ENCODE measurements around the gene SRRM4. TPM values are rescaled to one million over a fixed set of nuclear protein-coding genes. Genes with fewer than 3 reads are reported as not detected.

The SRRM4 gene
- total and polyA plus RNA-seq, 2 experiments from 2014 or later: 0.53 to 0.63 TPM

DNA sequence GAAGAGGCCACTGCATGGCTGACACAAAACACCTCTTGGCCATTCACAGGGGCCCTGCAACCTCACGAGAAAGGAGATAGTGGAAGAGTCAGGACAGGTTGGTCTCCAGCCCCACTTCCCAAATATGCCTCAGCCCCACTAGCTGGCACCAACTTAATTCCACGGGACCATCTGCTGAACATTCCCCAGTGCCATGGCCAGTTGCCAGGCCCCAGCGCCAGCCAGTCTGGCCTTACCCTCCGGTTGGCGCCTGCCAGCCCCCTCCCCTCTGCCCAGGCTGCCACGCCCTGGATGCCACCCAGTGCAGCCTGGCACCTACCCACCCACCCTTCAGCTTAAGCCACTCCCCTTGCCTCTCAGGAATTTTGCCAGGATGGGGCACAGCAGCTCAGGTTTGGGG, 176.2 kb downstream of the SRRM4 start:
- Histone ChIP-seq H3K9me2 (ENCODE audit: insufficient read depth) (peaks cover 7% of the 10 kb centered on the region), H3F3A (replicated peaks; ENCODE audit: low read depth) (no peaks in the 10 kb centered on the region), H3K79me2 (replicated peaks; ENCODE audit: insufficient read depth) (peaks cover 6% of the 10 kb centered on the region), H3K4me2 (no peak overlapping the region), H4K20me1 (replicated peaks; ENCODE audit: insufficient read depth) (no peaks in the 10 kb centered on the region), H3K4me3 (no peak overlapping the region), H3K27me3 (ENCODE audit: insufficient read depth) (no peaks in the 10 kb centered on the region), H2AFZ (no peak overlapping the region), H3K4me1 (ENCODE audit: insufficient read depth) (peaks cover 9% of the 10 kb centered on the region; the same call in 1 of the 2 replicates), H3K36me3 (ENCODE audit: insufficient read depth) (0 out of 2 replicates have a peak, but pooled peaks cover under 1% of the 10 kb centered on the region), H3K27ac (ENCODE audit: low read depth) (no peak overlapping the region)
- H3K4me1 Mint-ChIP-seq: peaks cover 11% of the 10 kb centered on the region
- H3K27ac Mint-ChIP-seq: no peak overlapping the region
- DNase-seq (ENCODE audit: low spot score) (no peak), ATAC-seq (no peak)
- H3K36me3 Mint-ChIP-seq (ENCODE audit: low read depth): peaks cover 22% of the 10 kb centered on the region
- H3K9me3 Mint-ChIP-seq: peaks cover 1% of the 10 kb centered on the region; the same call in 1 of the 3 replicates
- no peak for TF ChIP-seq ZNF462 (CRISPR knock-in tag; IDR thresholded peaks at IDR 0.05)
- TF ChIP-seq STAT1 (IDR thresholded peaks at IDR 0.05; ENCODE audit: unreplicated experiment): no peak
- TF ChIP-seq EZH2phosphoT487 (IDR thresholded peaks at IDR 0.05; ENCODE audit: unreplicated experiment): no peak
- no peak for TF ChIP-seq ZNF114 (CRISPR knock-in tag; IDR thresholded peaks at IDR 0.05)
- TF ChIP-seq CTCF (conservative IDR thresholded peaks at IDR 0.05; ENCODE audit: low read depth in 2 of 2): no peak
- no peak for TF ChIP-seq ZNF331 (CRISPR knock-in tag; IDR thresholded peaks at IDR 0.05; ENCODE audit: low read depth)
- TF ChIP-seq NANOG (IDR thresholded peaks at IDR 0.05; ENCODE audit: borderline replicate concordance): no peak
- no peak for TF ChIP-seq JUNB (IDR thresholded peaks at IDR 0.05; ENCODE audit: unreplicated experiment)
- TF ChIP-seq, protein P1, sequence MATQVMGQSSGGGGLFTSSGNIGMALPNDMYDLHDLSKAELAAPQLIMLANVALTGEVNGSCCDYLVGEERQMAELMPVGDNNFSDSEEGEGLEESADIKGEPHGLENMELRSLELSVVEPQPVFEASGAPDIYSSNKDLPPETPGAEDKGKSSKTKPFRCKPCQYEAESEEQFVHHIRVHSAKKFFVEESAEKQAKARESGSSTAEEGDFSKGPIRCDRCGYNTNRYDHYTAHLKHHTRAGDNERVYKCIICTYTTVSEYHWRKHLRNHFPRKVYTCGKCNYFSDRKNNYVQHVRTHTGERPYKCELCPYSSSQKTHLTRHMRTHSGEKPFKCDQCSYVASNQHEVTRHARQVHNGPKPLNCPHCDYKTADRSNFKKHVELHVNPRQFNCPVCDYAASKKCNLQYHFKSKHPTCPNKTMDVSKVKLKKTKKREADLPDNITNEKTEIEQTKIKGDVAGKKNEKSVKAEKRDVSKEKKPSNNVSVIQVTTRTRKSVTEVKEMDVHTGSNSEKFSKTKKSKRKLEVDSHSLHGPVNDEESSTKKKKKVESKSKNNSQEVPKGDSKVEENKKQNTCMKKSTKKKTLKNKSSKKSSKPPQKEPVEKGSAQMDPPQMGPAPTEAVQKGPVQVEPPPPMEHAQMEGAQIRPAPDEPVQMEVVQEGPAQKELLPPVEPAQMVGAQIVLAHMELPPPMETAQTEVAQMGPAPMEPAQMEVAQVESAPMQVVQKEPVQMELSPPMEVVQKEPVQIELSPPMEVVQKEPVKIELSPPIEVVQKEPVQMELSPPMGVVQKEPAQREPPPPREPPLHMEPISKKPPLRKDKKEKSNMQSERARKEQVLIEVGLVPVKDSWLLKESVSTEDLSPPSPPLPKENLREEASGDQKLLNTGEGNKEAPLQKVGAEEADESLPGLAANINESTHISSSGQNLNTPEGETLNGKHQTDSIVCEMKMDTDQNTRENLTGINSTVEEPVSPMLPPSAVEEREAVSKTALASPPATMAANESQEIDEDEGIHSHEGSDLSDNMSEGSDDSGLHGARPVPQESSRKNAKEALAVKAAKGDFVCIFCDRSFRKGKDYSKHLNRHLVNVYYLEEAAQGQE (IDR thresholded peaks at IDR 0.05; ENCODE audit: unreplicated experiment): no peak
- no peak for TF ChIP-seq POLR2AphosphoS5 (IDR thresholded peaks at IDR 0.05; ENCODE audit: low read depth)
- no peak for TF ChIP-seq EZH2 (IDR thresholded peaks at IDR 0.05; ENCODE audit: low read depth, unreplicated experiment)
- TF ChIP-seq, protein P2, sequence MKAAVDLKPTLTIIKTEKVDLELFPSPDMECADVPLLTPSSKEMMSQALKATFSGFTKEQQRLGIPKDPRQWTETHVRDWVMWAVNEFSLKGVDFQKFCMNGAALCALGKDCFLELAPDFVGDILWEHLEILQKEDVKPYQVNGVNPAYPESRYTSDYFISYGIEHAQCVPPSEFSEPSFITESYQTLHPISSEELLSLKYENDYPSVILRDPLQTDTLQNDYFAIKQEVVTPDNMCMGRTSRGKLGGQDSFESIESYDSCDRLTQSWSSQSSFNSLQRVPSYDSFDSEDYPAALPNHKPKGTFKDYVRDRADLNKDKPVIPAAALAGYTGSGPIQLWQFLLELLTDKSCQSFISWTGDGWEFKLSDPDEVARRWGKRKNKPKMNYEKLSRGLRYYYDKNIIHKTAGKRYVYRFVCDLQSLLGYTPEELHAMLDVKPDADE (IDR thresholded peaks at IDR 0.05): no peak
- TF ChIP-seq CREB1 (CRISPR knock-in tag; IDR thresholded peaks at IDR 0.05; ENCODE audit: low read depth): no peak
- peaks cover 21% of the 10 kb centered on the region for H3K27me3 Mint-ChIP-seq (ENCODE audit: insufficient read depth, low read depth, poor library complexity)
- H3K4me3 Mint-ChIP-seq: no peak overlapping the region
